Activated CD4-positive, alpha-beta memory T cell treated with anti-CD3 and anti-CD28 coated beads, Interleukin-2, amount 10 ng/mL, durations not matched to agents 7 days and 5 days (primary cell): Measurements from ENCODE around the gene ELFN1. TPM values are rescaled to one million over a fixed set of nuclear protein-coding genes. Genes with fewer than 3 reads are reported as not detected.

Source experiments
- CTCF ChIA-PET: fragments of 350-600 bp; sonication (Branson Sonifier 250); formaldehyde crosslinking; loops from one replicate; lab custom pipeline; 2021; ENCODE audit warnings: antibody characterized with exemption, inconsistent platforms; lab: Charles Lee
- POLR2A ChIA-PET: fragments of 350-600 bp; sonication (Branson Sonifier 250); formaldehyde crosslinking; loops from one replicate; lab custom pipeline; 2021; ENCODE audit warnings: antibody characterized with exemption; lab: Charles Lee
- DNase-seq: peaks from one replicate; pipeline ENCODE4 v3.0.0-alpha.2; 2020
- H3K27ac Mint-ChIP-seq: one replicate; pipeline ENCODE4 v1.8.0; 2021; ENCODE audit warnings: mild to moderate bottlenecking, mixed read lengths
- H3K27me3 Mint-ChIP-seq: one replicate; pipeline ENCODE4 v1.8.0; 2021; ENCODE audit warnings: mixed read lengths
- H3K36me3 Mint-ChIP-seq: one replicate; pipeline ENCODE4 v1.8.0; 2021; ENCODE audit warnings: low read depth, mixed read lengths
- H3K4me1 Mint-ChIP-seq: one replicate; pipeline ENCODE4 v1.8.0; 2021; ENCODE audit warnings: mixed read lengths
- H3K4me3 Mint-ChIP-seq: one replicate; pipeline ENCODE4 v1.8.0; 2021; ENCODE audit warnings: mild to moderate bottlenecking, mixed read lengths
- H3K9me3 Mint-ChIP-seq: one replicate; pipeline ENCODE4 v1.8.0; 2021; ENCODE audit warnings: mixed read lengths
- total RNA-seq, 2 experiments: library from RNA; stranded (reverse); gene quantifications; one replicate each; pipeline ENCODE4 v1.2.3, GENCODE V29; 2021

The ELFN1 gene
- total RNA-seq, 2 experiments from 2014 or later, result 0.08 TPM; not detected in 1

DNA sequence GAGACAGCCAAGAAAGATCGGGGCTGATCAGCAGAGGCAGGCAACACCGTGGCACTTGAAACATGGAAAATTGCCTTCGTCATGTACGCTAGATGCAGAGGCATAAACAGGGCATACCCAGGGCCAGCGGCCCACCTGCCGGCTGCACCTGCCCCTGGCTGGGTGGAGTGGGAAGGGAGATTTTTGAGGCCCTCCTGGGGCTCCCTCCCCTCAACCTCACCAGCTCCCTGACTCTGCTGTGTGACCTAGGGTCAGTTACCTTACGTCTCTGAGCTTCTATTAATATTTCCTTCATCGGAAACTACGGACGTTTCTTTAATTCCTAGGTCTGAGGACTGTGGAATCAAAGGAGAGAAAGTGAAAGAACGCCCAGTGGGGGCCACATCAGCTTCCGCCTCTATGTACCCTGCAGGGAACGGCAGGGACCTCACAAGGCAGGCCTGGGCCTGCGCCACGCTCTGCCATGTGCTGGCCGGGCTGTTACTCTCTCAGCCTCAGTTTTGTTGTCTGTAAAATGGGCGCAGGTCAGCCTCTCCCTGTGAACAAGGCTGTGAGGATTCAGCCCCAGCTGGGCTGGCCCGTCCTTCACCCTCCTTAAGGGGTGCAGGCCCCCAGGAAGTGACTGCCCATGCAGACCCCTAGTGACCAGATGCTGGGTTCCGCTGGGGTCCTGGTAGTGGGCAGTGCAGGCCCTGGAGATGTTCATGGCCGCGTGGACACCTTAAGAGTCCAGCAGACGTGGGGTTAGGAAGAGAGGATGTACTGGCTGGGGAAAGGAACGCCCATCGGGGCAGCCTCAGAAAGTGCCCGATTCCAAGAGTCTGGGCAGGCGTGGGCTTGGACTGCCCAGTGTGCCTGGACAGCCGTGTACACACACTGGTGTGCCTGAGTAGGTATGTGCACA is 22.7 kb downstream of the ELFN1 start:
- no peak for DNase-seq
- Mint-ChIP-seq H3K4me1 (peaks cover 4% of the 10 kb centered on the region), H3K36me3 (no peaks in the 10 kb centered on the region), H3K27me3 (peaks cover 4% of the 10 kb centered on the region), H3K9me3 (no peaks in the 10 kb centered on the region), H3K27ac (no peak overlapping the region), H3K4me3 (no peak overlapping the region)
- POLR2A ChIA-PET, result interaction anchor here (0.5 kb wide), 1 partner anchor 303 kb away, joined by 4 read pairs; no protein-coding TSS in a partner anchor
- CTCF ChIA-PET, result no interaction called here

DNA sequence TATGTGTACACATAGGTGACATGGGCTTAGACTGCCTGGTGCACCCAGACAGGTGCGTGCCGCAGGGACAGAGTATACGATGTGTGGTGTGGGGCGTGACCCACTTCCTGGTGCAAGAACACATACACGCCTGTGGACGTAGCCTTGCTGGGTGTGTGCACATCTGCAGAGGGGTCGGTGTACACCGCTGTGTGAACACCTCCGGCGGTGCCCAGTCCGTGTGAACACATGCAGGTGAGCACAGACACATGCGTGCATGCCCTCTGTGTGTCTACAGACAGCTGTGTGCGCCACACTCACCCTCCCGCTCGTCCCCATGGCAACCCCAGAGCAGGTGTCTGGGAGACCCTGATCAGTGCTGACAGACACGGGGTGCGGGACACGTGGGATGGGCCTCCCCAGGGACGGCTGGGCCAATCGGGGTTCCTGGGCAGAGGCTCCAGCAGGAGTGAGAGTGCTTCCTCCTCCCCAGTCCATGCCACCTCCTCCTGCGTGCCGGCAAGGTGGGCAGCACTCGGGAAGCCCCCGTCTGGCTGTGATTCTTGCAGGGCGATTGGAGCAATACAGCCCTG is 23.4 kb downstream of the ELFN1 start:
- Mint-ChIP-seq H3K27me3 (peaks cover 6% of the 10 kb centered on the region), H3K9me3 (no peaks in the 10 kb centered on the region), H3K27ac (no peak overlapping the region), H3K4me3 (no peak overlapping the region), H3K36me3 (no peaks in the 10 kb centered on the region), H3K4me1 (peaks cover 5% of the 10 kb centered on the region)
- no peak for DNase-seq
- ChIA-PET POLR2A (no interaction called here), CTCF (no interaction called here)

DNA sequence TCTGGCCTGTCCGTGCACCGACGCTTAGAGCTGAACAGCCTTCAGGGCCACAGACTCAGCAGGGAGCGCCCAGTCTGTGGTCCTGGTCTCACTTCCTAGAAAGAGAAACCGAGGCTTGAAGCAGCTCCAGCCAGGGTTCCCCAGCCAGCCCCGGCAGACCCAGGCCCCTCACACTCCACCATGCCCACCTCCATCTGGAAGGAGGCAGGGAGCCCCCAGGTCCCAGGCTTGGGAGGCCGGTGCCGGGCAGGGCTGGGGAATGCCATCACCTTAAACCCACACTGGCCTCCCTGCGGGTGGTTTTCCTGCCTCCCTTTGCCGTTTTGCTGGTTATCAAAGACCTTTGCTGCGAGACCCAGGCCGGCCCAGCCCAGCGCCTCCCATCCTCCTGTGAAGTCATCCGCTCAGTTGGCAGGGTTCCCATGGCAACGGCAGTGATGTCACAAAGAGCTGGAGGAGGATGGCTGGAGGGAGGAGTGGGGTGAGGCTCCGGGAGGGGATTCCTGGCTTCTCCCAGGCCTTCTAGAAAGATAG is 24.0 kb downstream of the ELFN1 start:
- Mint-ChIP-seq H3K27me3 (peaks cover 7% of the 10 kb centered on the region), H3K9me3 (no peaks in the 10 kb centered on the region), H3K4me3 (no peak overlapping the region), H3K36me3 (no peaks in the 10 kb centered on the region), H3K4me1 (peaks cover 5% of the 10 kb centered on the region), H3K27ac (no peak overlapping the region)
- no peak for DNase-seq
- ChIA-PET CTCF (no interaction called here), POLR2A (no interaction called here)

DNA sequence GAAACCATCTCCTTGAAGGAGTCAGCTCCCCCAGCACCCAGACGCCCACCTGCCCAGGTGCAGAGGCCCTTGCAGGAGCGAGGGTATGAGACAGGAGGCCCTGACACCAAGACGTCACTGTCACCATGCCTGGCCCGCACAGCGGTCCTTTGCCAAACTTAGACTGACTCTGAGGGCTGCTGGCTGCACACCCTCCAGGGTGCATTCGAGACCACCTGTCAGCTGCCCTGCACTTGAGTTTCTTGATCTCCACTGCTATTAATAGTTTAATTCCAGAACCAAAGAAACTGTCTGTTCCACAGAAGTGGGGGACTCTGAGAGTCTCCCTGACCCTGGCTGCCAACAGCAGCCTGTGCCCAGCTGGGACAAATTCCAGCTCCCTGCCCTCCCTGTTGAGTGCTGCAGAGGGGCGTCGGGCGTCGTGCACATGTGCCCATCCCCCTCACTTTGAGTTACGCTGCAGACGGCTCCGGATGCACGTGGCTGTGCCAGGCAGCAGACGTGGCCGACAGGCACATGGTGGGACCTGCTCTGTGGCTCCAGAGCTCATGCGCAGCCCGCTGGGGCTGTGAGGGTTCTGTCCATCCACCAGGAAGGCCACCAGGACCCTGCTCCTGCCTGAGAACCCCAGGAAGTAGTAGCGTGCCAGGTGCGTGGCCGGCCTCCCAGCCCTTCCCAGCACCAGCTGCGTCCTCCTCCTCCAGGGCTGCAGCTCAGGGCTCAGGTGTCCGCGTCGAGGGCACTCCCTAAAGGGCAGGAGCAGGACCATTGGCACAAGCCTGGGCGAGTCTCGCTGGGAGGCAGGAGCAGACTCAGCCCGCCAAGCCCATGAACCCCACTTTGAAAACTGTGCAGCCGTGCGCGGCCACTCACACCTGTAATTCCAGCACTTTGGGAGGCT is 24.8 kb downstream of the ELFN1 start:
- Mint-ChIP-seq H3K9me3 (no peaks in the 10 kb centered on the region), H3K27me3 (peaks cover 6% of the 10 kb centered on the region), H3K4me3 (no peak overlapping the region), H3K4me1 (peaks cover 5% of the 10 kb centered on the region), H3K36me3 (no peaks in the 10 kb centered on the region), H3K27ac (no peak overlapping the region)
- CTCF ChIA-PET, result no interaction called here
- no peak for DNase-seq
- POLR2A ChIA-PET, result no interaction called here

DNA sequence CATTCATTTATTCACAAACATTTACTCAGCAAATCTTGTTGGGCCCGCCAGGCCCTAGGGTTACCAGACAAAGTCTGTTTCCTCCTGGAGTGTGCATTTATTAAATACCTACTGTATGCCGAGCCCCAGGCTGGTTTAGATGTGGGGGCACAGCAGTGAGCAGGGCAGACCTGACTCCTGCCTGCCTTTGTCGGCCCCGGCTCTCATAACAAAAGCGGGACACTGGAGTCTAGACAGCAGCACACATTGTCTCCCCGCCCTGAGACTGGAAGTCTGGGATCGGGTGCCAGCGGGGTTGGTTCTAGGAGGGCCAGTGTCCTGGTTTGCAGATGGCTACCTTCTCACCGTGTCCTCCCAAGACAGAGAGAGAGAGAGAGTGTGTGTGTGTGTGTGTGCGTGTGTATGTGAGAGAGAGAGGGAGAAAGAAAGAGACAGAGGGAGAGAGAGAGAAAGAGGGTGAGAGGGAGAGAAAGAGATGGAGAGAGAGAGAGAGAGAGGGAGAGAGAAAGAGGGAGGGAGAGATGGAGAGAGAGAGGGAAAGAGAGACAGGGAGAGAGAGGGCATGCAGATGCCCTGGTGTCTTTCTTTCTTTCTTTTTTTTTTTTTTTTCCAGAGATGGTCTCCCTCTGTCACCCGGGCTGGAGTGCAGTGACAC is 25.9 kb downstream of the ELFN1 start:
- POLR2A ChIA-PET, result no interaction called here

DNA sequence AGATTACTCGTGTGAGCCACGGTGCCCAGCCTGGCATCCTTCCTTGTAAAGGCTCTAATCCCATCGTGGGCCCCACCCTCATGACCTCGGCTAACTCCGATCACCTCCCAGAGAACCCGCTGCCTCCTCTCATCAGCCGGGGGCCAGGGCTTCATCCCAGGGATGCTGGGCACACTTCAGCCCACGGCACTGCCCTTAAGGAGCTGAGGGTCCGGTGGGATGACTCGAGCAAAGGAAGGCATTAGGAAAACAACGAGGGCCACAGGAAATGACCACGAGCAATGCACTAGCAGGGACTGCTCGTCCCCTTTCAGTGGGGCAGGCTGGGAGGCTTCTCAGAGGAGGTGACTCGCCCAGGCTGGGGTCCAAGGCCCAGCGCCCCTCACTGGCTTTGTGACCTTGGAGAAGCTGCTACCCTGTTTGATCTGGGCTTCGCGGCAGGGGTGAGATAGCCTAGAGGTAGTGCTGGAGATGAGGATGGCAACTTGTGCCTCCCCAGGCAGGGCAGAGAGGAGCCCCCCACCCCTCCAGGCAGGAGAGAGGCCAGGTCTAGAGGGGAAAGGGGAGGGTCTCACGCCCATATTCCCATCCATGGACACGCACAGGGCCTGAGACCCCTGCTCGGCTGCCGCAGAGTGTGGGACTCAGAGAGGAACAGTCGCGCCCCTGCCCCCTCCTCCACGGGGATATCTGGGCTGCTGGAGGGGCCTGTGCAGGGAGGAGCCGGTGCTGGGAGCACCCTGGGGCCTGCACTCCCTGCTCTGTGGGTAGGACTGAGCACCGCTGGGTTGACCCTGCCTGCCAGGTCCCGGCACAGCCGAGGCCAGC is 26.8 kb downstream of the ELFN1 start:
- peaks cover 6% of the 10 kb centered on the region for H3K27me3 Mint-ChIP-seq
- H3K36me3 Mint-ChIP-seq, result no peaks in the 10 kb centered on the region
- no peak overlapping the region for H3K4me3 Mint-ChIP-seq
- no peak for DNase-seq
- ChIA-PET POLR2A (no interaction called here), CTCF (no interaction called here)
- peaks cover 2% of the 10 kb centered on the region for H3K9me3 Mint-ChIP-seq
- H3K4me1 Mint-ChIP-seq, result peaks cover 5% of the 10 kb centered on the region
- no peak overlapping the region for H3K27ac Mint-ChIP-seq

More for the DNA sequence above, 25.9 kb downstream of the ELFN1 start:
- CTCF ChIA-PET, result no interaction called here
- Mint-ChIP-seq H3K27me3 (peaks cover 6% of the 10 kb centered on the region), H3K36me3 (no peaks in the 10 kb centered on the region), H3K9me3 (no peaks in the 10 kb centered on the region), H3K4me3 (no peak overlapping the region), H3K27ac (no peak overlapping the region), H3K4me1 (peaks cover 5% of the 10 kb centered on the region)
- DNase-seq, result no peak

DNA sequence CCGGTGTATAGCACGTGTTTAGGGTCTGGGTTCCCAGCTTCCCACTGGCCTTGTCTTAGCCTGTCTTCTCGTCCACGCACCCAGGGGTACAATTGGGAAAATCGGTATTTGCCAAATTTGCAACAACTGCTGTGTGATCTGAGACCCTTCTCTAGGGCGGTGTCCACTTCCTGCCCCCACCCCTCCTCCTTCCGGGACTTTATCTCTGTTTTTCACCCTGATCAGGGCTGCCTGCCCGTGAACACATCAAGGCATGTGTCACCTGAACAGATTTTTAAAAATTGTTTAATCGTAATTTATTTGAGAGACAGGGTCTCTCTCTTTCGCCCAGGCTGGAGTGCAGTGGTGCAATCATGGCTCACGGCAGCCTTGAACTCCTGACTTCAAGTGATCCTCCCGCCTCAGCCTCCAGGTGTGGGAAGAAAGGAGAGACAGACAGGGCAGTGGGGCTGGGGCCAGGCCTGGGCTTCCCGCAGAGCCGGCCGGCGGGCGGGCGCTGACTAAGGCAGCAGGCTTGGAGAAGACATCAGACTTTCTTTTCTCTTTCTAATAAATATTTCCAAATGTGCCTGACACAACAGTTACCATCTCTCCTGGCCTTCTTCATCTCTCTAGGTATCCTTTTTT is 27.5 kb downstream of the ELFN1 start:
- DNase-seq, result no peak
- Mint-ChIP-seq H3K4me1 (peaks cover 5% of the 10 kb centered on the region), H3K4me3 (no peak overlapping the region), H3K27me3 (peaks cover 6% of the 10 kb centered on the region), H3K9me3 (peaks cover 3% of the 10 kb centered on the region), H3K27ac (no peak overlapping the region), H3K36me3 (no peaks in the 10 kb centered on the region)
- POLR2A ChIA-PET, result no interaction called here
- CTCF ChIA-PET, result no interaction called here

DNA sequence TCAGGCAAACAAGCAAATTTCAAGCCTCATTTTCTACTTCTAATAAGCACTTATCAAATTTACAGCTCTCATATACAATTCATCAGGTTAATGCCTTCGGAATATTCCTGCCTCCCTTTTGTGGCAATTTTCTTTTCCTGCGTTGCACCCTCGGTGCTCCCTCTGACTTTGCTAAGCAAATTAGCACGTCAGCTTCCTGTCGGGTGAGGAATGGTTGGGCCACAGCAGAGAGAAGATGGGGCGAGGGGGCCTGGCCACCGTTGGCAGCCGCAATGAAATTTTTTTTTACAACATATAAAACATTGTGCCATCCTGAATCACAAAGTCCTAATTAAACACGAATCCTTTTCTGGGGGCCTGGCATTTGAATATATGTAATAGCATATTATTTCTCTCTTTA is 28.1 kb downstream of the ELFN1 start:
- ChIA-PET POLR2A (no interaction called here), CTCF (no interaction called here)
- DNase-seq, result no peak
- Mint-ChIP-seq H3K4me3 (no peak overlapping the region), H3K27me3 (peaks cover 6% of the 10 kb centered on the region), H3K9me3 (peaks cover 5% of the 10 kb centered on the region), H3K4me1 (peaks cover 5% of the 10 kb centered on the region), H3K36me3 (no peaks in the 10 kb centered on the region), H3K27ac (no peak overlapping the region)

DNA sequence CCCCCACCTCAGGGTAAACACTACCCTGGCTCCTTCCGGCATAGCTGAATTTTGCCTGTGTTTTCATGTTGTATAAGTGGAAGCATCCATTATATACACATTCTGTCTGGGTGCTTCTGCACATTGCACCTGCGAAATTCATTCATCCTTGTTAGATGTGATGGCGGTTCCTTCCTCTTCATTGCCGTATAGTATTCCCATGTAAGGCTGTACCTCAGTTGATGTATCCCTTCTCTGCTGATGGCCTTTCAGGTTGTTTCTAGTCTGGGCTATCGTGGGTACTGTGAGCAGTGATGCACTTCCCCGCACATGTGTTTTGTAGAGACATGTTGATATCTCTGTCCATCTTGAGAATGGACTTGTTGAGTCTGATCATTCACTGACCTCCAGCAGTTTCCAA is 28.9 kb downstream of the ELFN1 start:
- Mint-ChIP-seq H3K27ac (no peak overlapping the region), H3K27me3 (peaks cover 6% of the 10 kb centered on the region), H3K4me1 (peaks cover 5% of the 10 kb centered on the region), H3K4me3 (no peak overlapping the region), H3K36me3 (no peaks in the 10 kb centered on the region), H3K9me3 (peaks cover 5% of the 10 kb centered on the region)
- ChIA-PET POLR2A (no interaction called here), CTCF (no interaction called here)
- DNase-seq, result no peak

DNA sequence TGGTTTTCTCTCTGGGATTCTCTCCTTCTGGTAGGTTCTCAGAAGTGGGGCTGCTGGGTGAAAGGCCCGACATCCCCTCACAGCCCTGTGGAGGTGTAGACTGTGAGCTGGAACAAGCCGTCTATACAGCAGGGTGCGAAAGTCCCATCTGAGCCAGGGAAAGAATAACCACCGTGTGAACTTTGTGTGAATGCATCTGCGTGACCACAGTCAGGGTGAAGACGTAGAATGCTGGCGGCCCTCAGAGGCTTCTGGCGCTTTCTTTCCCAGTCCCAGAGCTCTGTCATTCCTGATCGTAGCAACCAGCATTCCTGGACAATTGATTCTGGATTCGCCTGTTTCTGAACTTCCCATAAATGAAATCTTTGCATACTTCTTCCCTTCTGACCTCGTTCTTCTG is 30.0 kb downstream of the ELFN1 start:
- Mint-ChIP-seq H3K27me3 (peaks cover 6% of the 10 kb centered on the region), H3K27ac (no peak overlapping the region), H3K9me3 (peaks cover 5% of the 10 kb centered on the region), H3K36me3 (no peaks in the 10 kb centered on the region), H3K4me1 (peaks cover 5% of the 10 kb centered on the region), H3K4me3 (no peak overlapping the region)
- CTCF ChIA-PET, result no interaction called here
- POLR2A ChIA-PET, result no interaction called here
- no peak for DNase-seq

DNA sequence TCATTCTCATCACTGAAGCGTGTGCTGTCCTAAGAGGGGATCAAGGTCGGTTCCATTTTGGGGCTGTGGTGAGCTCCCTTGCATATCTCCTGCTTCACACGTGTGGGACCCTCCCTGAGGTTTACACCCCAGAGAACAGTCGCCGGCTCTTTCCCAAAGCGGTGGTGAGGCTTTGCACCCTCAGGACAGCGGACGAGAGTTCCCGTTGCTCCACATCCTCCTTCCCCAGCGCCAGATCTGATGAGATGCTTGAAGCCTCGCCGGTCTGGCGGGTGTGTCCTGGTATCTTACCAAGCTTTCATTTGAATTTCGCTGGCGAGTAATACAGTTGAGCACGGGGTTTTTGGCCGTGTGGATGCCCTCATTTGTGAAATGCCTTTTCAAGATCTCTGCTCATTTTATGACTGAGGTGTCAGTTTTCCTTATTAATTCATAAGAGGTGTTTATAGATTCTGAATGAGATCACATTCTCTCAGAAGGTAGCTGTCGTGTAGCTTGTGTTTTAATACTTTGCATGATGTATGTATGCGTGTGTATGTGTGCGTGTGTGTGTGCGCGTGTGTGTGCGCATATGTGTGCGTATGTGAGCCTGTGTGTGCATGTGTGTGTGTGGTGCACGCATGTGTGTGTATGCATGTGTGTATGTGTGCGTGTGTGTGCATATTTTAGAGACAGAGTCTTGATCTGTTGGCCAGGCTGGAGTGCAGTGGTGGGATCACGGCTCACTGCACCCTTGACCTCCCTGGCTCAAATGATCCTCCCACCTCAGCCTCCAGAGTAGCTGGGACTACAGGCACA is 30.7 kb downstream of the ELFN1 start:
- no peak for DNase-seq
- CTCF ChIA-PET, result interaction anchor here (1.0 kb wide), 1 partner anchor 12 kb away, joined by 3 read pairs; no protein-coding TSS in a partner anchor
- H3K4me3 Mint-ChIP-seq, result no peak overlapping the region
- H3K9me3 Mint-ChIP-seq, result peaks cover 5% of the 10 kb centered on the region
- POLR2A ChIA-PET, result no interaction called here
- H3K27me3 Mint-ChIP-seq, result peaks cover 6% of the 10 kb centered on the region
- H3K4me1 Mint-ChIP-seq, result peaks cover 5% of the 10 kb centered on the region
- no peak overlapping the region for H3K27ac Mint-ChIP-seq
- H3K36me3 Mint-ChIP-seq, result no peaks in the 10 kb centered on the region
